GM19025 (cell line): ENCODE results near the gene CHN2.

Source experiments
- ATAC-seq: cut with Tn5 transposase; IDR thresholded peaks from one replicate; pipeline ENCODE4 v1.9.1; 2021; ENCODE audit warnings: mild to moderate bottlenecking, low read depth, moderate library complexity; ENCODE audit not compliant: unreplicated experiment

The CHN2 gene

DNA sequence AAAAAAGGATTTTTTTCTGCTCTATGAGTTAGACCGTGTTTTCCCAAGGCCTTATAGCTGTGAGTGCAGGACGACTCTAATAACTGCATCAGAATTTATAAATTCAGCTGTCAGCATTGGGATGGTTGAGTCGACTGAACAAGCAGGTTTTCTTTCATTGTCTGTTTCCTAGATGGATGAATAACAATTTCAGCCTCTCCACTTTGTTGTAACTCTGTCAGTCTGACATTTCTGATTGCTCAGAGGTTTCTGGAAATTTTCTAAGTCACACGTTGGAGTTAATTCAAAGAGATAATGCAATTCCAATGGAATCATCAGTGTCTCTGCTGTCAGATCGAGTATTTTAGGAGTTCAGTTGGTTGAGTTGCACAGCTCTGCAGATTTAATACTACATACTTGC is 159.2 kb downstream of the CHN2 start:
- ATAC-seq, result no peak

DNA sequence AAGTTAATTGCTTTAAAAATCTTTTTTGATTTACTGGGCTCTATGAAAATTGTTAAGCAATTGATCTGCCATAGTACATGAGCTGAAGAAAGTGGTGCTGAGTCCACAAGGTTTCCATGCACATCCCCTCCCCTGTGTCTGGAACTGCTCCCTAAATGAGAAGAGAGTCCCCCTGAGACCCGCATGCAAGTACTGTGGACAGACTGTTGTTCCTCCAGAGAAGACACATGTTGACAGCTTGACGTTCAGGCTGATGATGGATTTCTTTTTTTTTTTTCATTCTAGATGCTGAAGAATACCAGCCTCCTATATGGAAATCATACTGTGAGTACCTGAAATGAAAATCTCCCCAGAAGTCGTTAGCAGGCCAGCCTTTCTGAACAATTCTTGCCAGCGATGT is 159.8 kb downstream of the CHN2 start:
- ATAC-seq, result no peak

DNA sequence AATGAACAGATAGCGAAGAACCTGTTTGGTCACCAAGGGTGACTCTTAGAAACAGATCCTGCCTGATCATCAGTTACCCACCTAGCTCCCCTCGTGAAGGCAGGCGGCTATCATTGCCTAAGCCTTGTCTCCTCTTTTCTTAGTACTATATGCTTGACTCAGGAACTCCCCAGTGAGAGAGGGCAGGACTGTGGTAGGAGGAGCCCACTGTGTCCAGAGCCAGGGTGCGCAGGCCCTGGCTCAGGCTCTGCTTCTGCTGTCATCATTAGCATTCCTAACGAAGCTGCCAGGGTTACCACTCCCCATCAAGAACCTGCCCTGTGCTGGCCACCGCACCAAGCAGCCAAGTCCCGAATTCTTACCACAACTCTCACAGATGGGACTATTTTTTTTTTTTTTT is 160.8 kb downstream of the CHN2 start:
- ATAC-seq, result no peak

- no peak for ATAC-seq
These were observed 162.1 kb downstream of the CHN2 start for GRCh38 chr7:29356631-29357030.

- ATAC-seq, result no peak
These were observed 165.0 kb downstream of the CHN2 start for GRCh38 chr7:29359482-29360093.

DNA sequence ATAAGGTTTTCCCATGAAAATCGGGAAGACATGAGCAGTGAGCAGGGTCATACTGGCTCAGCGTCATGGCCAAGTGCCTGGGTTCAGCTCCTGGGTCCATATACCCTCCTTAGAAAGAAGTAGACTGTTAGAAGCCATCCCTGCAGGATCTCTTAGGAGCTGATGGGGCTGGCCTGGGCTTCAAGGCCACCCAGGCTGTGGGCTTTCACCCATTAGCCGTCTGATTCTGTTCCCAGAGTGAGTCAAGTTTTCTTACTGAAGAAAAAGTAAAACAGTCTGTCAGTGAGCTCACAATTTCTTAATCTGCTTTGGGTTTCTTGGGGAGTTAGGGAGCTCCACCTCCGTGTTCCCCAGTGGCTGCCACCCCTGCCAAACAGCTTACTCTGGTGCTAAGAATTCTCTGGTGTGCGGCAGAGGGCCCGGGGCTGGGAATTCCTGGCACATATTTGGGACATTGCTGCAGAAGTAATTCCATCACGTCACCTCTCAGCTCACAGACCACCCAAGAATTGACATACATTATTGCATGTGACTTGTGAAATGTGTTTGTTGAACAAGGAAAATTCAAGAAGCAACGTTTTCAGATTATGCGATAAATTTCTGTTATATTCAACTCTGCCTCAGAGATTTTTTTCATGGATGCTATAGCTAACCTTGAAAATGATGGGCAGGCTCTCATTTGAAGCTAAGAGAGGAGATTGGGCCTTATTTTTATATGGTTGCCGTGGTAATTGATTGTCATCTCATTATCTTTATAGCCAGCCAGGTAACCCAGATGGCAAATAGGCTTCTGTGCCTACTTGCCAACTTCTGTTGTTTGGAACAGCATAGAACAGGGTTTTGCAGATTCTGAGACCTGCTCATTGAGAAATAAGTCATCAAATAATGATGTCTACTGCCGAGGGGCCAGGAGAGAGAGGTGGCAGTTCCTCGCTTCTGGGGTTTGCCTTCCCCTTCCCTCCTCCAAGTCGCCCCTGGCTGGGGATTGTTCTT is 166.4 kb downstream of the CHN2 start:
- no peak for ATAC-seq

- no peak for ATAC-seq
These were observed 167.8 kb downstream of the CHN2 start for GRCh38 chr7:29362380-29362779.

DNA sequence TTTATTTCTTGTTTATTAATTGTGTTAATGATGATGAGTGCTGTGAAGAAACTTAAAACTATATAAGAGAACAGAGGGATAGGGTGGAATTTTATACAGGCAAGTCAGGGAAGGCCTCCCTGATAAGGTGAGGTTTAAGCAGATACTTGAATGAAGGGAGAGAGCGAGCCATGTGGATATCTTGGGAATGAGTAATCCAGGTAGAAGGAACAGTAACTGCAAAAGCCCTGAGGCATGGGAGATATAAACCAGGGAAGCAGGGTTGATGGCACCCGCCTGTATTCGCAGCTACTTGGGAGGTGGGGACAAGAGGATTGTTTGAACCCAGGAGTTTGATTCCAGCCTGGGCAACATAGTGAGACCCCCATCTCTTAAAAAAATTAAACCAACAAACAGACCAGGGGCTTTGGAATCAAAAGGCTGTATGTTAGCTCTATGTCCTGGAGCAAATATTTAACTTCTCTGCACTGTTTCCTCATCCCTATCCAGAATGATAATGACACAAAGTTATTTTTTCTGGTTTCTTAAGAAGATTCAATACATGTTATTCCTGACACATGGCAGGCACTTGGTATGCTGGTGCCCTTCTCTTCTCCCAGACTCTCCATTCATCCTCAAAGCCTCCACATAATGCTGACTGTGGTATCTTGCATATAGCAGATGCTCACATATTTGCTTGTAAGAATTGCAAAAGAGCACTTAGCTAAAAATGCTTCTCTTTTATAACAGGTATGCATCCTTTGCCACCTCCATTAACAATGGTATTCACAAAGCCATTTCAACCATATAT is 169.3 kb downstream of the CHN2 start:
- no peak for ATAC-seq

- no peak for ATAC-seq
These were observed 170.1 kb downstream of the CHN2 start for GRCh38 chr7:29364661-29365060.

DNA sequence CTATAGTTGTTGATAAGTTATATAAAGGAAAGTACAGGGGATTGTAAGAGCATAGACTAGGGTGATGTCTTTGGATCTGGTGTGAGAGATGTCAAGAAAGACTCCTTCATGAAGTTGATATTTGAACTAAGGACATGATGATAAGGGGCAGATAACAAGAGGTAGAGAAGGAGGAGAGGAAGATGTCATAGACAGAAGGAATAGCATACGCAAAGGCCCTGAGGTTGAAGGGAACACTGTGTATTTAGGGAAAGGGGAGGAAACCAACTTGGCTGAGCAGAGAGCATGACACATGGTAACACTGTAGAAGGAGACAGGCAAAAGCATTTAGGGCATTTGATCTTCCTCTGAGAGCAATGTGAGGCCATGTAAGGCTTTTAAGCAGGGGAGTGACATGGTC is 170.8 kb downstream of the CHN2 start:
- no peak for ATAC-seq

GRCh38 chr7:29367784-29368183 is 173.2 kb downstream of the CHN2 start:
- no peak for ATAC-seq

DNA sequence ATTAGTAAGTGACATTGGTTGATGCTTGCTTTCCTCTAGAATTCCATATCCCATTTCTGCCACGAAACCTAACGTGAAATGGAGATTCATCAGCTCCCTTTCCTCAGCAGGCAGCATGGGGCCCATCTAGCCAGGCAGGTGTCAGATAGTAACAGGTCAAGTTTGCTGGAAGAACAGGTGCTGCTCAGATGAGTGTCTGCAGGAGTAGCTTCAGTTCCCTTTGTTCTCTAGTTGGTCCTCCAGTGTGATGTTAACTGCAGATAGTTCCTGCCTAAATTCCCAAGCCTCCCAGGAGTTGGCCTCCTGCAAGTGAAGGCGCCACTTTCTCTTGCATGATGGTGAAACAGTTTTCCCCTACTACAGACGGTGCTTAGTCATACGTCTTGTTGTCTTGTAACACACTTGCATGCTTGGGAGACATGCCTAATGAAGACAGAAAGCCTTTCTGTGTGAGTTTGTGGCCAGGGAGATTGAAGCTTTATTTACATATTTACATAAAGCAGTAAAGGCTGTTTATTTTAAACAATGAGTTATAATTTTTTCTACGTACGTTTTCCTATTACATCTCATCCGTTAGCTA is 175.4 kb downstream of the CHN2 start:
- no peak for ATAC-seq

DNA sequence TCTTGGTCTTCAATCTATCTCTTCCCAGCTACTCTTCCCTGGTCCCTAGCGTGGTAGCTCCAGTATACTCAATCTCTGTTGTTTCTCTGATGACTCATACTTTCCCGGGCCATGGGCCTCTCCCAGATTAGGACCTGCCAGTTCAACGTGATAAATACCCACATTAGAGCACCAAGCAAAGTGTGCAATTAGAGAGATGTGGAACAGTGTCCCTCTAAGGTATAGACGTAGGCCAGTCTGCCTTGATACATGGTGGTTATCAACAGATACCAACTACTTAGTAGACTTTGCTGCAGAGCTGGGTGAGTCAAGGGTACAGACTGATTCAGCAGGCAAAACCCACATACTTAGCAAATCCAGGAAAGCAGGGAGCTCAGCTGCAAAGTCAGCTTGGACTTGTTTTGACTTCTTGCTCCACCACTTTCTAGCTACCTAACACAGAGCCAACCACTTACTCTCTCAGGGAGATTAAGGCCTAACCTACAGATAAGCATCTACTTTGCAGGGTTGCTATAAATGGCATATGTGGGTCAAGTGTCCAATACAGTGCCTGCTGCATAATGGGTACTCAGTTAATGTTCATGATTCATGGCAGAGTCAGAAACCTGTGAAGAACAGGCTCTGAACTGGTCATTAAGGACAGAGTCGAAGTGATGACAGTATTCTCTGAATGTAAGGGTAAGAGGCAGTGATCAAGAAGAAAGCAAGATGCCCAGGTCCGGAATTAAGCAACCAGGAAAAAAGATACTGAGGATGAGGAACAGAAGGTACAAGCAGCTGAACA is 176.1 kb downstream of the CHN2 start:
- no peak for ATAC-seq

DNA sequence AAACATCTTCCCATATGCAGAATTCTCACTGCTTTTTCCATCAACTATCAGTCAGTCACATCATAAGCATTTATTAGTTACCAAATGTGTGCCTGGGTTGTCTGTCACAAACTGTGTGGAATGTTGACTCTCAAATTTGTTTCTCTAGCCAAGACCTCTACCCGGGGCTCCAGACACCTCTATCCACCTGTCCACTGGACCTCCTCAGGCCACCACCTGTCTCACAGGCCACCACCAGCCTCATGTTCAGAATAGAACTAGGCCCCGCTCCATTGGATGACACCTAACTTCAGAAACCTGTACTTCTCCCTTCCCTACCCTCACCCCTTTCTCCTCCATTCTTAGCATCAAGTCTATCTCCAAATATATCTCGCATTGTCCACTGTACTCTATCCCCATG is 176.9 kb downstream of the CHN2 start:
- ATAC-seq, result no peak

GRCh38 chr7:29372351-29373090 is 177.9 kb downstream of the CHN2 start:
- no peak for ATAC-seq

DNA sequence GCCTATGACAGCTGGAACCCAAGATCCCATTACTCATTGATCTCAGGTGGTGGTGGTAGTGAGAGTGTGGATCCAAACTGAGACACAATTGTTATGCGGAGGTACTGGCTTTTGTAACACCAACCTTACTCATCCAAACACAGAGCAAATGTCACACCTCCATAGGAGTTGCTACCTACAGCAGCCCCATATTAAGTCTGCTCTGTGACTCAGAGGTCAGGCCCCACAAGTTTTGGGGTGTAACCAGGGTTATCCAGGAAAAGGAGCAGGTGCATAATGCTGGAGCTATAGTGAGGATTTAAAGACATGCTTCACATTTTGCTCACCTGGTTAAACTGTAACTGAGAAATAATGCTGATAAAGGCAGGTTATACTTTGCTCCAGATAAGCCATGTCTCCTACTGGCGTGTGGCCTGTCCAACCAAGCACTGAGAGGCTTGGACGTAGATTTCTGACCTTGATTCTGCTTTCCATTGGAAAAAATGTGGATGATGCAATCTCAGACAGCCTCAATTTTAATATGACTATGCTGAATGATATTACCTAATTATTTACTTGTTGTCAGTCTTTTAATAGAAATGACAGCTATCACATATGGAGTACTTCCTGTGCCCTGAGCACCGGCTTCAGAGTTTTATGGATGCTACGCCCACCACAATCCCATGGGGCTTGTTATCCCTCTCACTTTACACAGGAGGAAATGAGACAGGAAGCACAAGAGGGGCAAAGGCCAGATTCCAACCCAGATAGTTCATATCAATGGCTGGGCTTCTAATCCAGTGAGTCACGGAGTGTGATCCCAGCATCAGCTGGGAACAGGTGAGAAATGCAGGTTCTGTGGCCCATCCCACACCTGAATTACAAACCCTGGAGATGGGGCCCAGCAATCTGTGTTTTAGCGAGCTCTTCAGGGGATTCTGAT is 181.3 kb downstream of the CHN2 start:
- ATAC-seq, result no peak

DNA sequence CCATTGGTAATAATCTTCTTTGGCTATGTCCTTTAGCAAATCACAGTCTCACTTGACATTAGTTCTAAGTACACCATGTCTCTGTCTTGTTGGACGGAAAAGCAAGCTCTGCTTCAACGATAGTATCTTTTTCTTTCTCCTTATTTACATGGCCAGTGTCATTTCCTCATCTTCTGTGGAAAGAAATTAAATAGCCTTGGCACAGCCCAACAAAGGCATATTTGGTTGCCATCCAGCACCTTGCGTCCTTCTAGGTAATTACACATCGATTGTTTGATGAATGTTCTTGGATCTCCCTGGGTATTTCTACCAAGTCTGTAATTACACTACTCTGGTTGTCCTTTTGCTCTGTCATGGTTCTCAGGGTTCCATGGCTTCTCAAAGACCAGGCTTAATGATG is 183.1 kb downstream of the CHN2 start:
- ATAC-seq, result no peak

GRCh38 chr7:29379551-29379950 is 185.0 kb downstream of the CHN2 start:
- no peak for ATAC-seq
